Small intestine (tissue), 7 donors: ENCODE measurements around the gene BCAS3. TPM values are rescaled to one million over a fixed set of nuclear protein-coding genes. Genes with fewer than 3 reads are reported as not detected.

Experiments used
- DNase-seq, 2 donors: peaks; one replicate each; pipeline versions ENCODE4 v3.0.0 to v3.0.0-alpha.2; 2013
- FAIRE-seq: peaks from 2 replicates; lab custom pipeline; 2012; peaks lifted over from hg19 to GRCh38; lab: Jason Lieb, UNC
- H3K27ac ChIP-seq, 3 donors: one replicate each; pipeline ENCODE4 v1.5.1; 2013; ENCODE audit warnings: low read length in 2 of 3, mild to moderate bottlenecking in 2 of 3, control low read depth in 1 of 3, inconsistent platforms in 1 of 3, low read depth in 1 of 3, moderate library complexity in 1 of 3
- H3K27me3 ChIP-seq, 3 donors: one replicate each; pipeline ENCODE4 v1.6.1; 2013; ENCODE audit warnings: low read length in 3 of 3, inconsistent platforms in 1 of 3; ENCODE audit not compliant: control insufficient read depth in 3 of 3, insufficient read depth in 3 of 3
- H3K36me3 ChIP-seq, 3 donors: one replicate each; pipeline ENCODE4 v1.6.1; 2013; ENCODE audit warnings: low read length in 3 of 3, inconsistent platforms in 1 of 3, low read depth in 1 of 3, mild to moderate bottlenecking in 1 of 3, moderate library complexity in 1 of 3; ENCODE audit not compliant: control insufficient read depth in 3 of 3, insufficient read depth in 2 of 3
- H3K4me1 ChIP-seq, 3 donors: one replicate each; pipeline ENCODE4 v1.6.1; 2013; ENCODE audit warnings: low read length in 2 of 3, inconsistent platforms in 1 of 3, low read depth in 1 of 3, mild to moderate bottlenecking in 1 of 3, moderate library complexity in 1 of 3; ENCODE audit not compliant: control insufficient read depth in 3 of 3, insufficient read depth in 2 of 3
- H3K4me3 ChIP-seq, 3 donors: one replicate each; pipeline ENCODE4 v1.5.1; 2013; ENCODE audit warnings: low read length in 3 of 3, control low read depth in 1 of 3, inconsistent platforms in 1 of 3, low read depth in 1 of 3, mild to moderate bottlenecking in 1 of 3, moderate library complexity in 1 of 3
- H3K9me3 ChIP-seq, 2 donors: one replicate each; pipeline ENCODE4 v1.6.1; 2013; ENCODE audit warnings: low read depth in 1 of 2, low read length in 1 of 2; ENCODE audit not compliant: control insufficient read depth in 2 of 2, insufficient read depth in 1 of 2
- WGBS, 3 donors: extraction: QIAGEN DNeasy Blood & Tissue Kit; methylation state at CpG; one replicate each; pipeline ENCODE4 v1.1.7; 2013; 5-methylcytosine and 5-hydroxymethylcytosine counted together
- polyA plus RNA-seq, 4 donors: library from polyadenylated mRNA; stranded (reverse) in 3 of 4; unstranded in 1 of 4; fragments of 200-250 nt in 3 of 4; fragments of 120-200 nt in 1 of 4; gene quantifications; one replicate each; pipeline versions ENCODE4 v1.2.1 to v1.2.3, GENCODE V29; 2013
- donor health status: healthy with polysubstance abuse.
- donor health status: control.
- donor health status: control.
- donor health status: Bipolar disorder and iron deficiency.
- donor health status: healthy.

Gene BCAS3
- polyA plus RNA-seq, 4 donors: 4.4 to 10.5 (median 4.8) TPM

DNA sequence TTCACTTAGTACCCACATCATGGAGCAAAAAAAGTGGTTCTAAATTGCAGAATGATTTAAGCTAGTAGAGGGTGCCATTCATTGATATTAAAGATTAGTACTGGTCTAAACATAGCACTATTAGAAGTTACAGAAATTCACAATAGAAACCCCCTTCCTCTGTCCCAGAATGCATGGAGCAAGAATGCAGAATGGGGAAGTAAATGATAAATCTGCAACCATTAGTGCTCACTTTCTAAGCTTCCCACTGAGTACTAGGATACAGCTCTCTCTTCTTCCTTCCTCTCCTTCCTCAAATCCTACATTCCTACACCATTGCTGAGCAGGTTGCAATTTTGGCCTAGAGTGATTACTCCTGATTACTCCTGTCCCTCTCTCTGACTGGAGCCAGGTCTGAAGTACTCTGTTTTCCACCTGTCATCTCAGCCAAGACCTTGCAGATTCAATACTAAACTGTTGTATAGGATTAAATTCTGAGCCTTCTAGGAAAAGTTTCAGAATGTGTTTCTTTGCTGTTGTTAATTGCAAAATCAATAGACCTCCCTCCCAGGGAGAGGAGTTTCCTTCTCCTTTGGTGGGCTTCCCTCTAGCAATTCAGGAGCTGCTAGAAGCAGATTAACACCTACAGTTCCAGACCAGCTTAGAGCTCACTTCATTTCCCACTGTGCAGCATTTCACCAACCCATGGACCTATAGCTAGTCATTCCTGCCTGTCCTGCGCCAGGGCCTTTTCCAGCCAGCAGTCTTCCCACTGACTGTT, 556.5 kb downstream of the BCAS3 start:
- Histone ChIP-seq H3K4me3 (no peak overlapping the region), H3K4me1 (no peaks in the 10 kb centered on the region), H3K27ac (no peak overlapping the region), H3K36me3 (no peaks in the 10 kb centered on the region), H3K27me3 (no peaks in the 10 kb centered on the region), H3K9me3 (peaks cover 0 to 7% of the 10 kb centered on the region in 2 donors)
- DNase-seq: no peak
- 94 to 100% (median 99%) methylated on average over 1 of the region's 1 CpG for WGBS, 3 donors
- FAIRE-seq: no peak

DNA sequence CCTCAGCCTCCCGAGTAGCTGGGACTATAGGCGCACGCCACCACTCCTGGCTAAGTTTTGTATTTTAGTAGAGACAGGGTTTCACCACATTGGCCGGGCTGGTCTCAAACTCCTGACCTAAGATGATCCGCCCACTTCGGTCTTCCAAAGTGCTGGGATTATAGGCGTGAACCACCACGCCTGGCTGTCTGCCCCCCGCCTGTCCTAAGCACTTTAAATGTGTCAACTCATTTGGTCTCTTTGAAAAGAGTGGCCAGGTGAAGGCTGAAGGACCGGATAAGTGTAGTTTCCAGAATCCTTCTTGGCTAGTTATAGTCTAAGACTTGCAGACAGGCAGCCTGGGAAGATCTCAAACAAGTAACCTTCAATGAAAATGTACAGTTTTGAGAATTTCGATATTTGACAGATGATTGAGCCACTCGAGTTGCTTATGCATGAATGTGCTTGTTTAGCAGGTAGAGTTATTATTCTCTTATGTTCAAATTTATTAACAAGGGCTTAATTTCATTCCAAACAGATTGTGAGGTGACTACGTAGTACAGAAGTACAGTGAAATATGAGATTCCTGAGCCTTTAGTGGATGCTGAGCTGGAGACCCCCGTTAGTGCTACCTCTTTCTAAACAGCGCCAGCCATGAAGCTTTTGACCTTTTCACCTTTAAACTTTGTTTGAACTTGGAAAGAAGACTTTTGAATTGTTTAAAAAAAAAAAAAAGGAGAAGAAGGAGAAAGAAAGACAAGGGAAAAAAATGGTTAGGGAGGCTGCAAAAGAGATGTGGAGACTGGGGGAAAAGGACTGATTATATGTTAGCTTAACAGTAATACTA, 557.6 kb downstream of the BCAS3 start:
- no peak overlapping the region for H3K4me3 ChIP-seq
- peak overlapping the region in 1 of 3 donors; percentile 39 for H3K27ac ChIP-seq
- FAIRE-seq (no peak), DNase-seq (no peak)
- 77 to 83% (median 82%) methylated on average over 15 of the region's 15 CpGs for WGBS, 3 donors
- H3K4me1 ChIP-seq: no peaks in the 10 kb centered on the region
- H3K9me3 ChIP-seq: peaks cover 0 to 7% of the 10 kb centered on the region in 2 donors
- H3K27me3 ChIP-seq: no peaks in the 10 kb centered on the region
- no peaks in the 10 kb centered on the region for H3K36me3 ChIP-seq

DNA sequence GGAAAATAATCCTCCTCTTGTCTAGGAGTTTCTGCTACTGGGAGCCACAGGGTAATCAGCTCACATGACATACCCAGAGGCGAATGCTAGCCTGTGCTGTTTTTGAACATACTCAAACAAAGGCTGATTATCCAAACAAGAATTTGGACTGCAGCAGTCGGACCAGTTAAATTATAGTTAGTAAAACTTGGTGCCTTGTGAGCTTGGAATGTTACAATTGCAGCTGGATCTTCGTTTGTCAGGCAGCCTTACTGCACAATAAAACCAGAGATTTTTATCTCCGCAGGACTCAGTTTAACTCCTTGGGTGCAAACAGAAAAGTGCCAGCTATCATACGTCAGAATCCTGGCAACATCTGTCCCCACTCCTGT, 558.2 kb downstream of the BCAS3 start:
- Histone ChIP-seq H3K36me3 (no peaks in the 10 kb centered on the region), H3K27ac (no peak overlapping the region), H3K9me3 (peaks cover 0 to 7% of the 10 kb centered on the region in 2 donors), H3K27me3 (no peaks in the 10 kb centered on the region), H3K4me3 (no peak overlapping the region), H3K4me1 (no peaks in the 10 kb centered on the region)
- no peak for FAIRE-seq
- 43 to 50% (median 45%) methylated on average over 5 of the region's 5 CpGs for WGBS, 3 donors
- DNase-seq: no peak

DNA sequence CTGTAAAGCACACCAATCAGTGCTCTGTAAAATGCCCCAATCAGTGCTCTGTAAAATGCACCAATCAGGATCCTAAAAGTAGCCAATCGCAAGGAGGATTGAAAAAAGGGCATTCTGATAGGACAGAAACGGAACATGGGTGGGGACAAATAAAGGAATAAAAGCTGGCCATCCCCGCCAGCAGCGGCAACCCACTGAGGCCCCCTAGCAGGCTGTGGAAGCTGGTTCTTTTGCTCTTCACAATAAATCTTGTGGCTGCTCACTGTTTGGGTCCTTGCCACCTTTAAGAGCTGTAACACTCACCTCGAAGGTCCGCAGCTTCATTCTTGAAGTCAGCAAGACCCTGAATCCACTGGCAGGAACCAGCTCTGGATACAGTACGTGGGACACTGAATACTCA, 559.6 kb downstream of the BCAS3 start:
- FAIRE-seq (no peak), DNase-seq (no peak)
- Histone ChIP-seq H3K9me3 (peaks cover 0 to 7% of the 10 kb centered on the region in 2 donors), H3K4me3 (no peak overlapping the region), H3K27me3 (no peaks in the 10 kb centered on the region), H3K27ac (no peak overlapping the region), H3K4me1 (no peaks in the 10 kb centered on the region), H3K36me3 (no peaks in the 10 kb centered on the region)
- 96 to 97% (median 96%) methylated on average over 7 of the region's 7 CpGs for WGBS, 3 donors

DNA sequence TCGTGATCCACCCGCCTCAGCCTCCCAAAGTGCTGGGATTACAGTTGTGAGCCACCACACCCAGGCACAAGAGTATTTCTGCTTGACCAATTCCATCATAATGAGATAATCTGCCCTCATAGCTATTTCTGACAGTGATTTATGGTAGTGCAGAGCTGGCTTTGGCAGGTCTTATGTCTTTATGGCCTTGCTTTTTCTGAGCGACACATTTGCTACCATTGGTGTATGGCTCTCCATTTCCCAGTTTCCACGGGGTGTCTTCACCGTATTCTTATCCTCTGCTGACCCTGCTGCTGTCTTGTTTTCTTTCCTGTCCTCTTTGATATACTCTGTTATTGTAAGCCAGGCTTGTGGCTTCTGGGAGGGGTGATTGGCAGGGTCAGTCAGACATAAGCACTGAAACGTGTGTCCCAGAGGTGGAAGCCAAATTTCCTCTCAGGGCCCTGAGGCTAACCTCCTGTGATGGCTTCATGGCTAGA, 560.8 kb downstream of the BCAS3 start:
- FAIRE-seq: no peak
- Histone ChIP-seq H3K4me3 (no peak overlapping the region), H3K36me3 (no peaks in the 10 kb centered on the region), H3K27me3 (no peaks in the 10 kb centered on the region), H3K27ac (no peak overlapping the region), H3K4me1 (no peaks in the 10 kb centered on the region), H3K9me3 (peaks cover 0 to 7% of the 10 kb centered on the region in 2 donors)
- no peak for DNase-seq
- WGBS, 3 donors: 72 to 84% (median 78%) methylated on average over 6 of the region's 6 CpGs

DNA sequence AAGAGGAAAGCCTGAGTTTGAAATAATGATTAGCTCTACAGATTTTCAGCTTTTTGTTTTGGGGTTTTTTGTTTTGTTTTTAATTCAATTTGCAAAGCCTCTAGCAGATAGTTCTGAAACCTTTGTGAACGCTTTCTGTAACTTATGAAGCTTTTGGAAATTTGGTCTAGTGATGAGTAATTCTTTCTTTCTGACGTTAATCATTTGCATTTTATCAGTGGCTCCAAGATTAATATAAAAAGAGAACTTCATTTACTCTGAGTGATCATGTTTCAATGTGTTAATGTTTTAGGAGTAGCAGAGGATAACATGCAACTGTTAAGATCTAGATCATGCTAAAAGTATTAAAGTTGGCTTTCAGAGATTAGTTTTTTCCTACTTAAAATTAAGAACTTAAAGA, 561.7 kb downstream of the BCAS3 start:
- Histone ChIP-seq H3K4me1 (no peaks in the 10 kb centered on the region), H3K9me3 (peaks cover 0 to 7% of the 10 kb centered on the region in 2 donors), H3K27me3 (no peaks in the 10 kb centered on the region), H3K36me3 (no peaks in the 10 kb centered on the region), H3K4me3 (no peak overlapping the region), H3K27ac (no peak overlapping the region)
- DNase-seq (no peak), FAIRE-seq (no peak)
- 16 to 38% (median 24%) methylated on average over 2 of the region's 2 CpGs for WGBS, 3 donors

DNA sequence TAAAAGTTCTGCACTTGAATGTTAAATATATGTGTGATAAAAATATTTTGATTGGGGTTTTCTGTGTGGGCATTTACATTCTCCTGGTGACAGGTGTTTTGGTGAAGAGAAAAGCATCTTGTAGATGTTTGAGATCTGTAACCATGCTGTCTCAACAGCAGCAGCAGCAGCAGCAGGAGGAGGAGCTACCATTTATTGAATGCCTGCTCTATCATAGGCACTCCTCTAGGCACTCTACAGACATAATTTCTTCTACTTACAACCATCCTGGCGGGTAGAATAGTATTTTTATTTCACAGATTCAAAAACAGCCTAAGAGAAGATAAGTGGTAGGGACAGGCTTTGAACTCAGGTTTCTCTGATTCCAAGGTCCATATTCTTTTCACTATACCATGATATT, 562.3 kb downstream of the BCAS3 start:
- DNase-seq (no peak), FAIRE-seq (no peak)
- Histone ChIP-seq H3K4me3 (no peak overlapping the region), H3K4me1 (no peaks in the 10 kb centered on the region), H3K27me3 (no peaks in the 10 kb centered on the region), H3K9me3 (peaks cover 0 to 7% of the 10 kb centered on the region in 2 donors), H3K27ac (no peak overlapping the region), H3K36me3 (no peaks in the 10 kb centered on the region)
- 21 to 62% (median 52%) methylated on average over 1 of the region's 1 CpG for WGBS, 3 donors

DNA sequence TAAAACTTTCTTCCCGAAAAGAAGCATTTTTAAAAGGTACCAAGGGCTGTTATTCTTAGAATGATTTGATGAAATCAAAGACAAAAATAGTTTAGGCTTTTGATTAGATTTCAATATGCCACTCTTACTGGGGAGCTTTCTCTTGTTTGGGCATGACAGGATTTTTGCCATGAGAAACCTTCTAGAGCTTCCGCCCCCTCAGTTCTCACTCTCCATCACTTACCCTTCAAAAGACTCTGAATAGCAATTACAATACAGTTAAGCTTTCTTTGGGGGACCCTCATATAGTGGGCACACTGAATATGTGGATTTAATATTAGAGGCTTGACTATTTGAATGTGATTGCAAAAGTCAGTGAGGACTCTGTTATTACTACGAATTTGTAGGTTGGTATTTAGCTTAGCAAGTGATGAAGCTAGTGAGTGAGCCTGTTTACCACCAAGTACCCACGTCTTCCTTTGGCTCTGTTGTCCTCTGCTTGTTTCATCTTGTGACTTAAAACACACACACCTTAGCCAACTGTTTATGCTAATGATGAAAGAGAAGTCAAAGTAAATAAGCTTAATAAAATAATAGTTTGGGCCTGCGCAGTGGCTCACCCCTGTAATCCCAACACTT, 563.3 kb downstream of the BCAS3 start:
- no peaks in the 10 kb centered on the region for H3K36me3 ChIP-seq
- no peaks in the 10 kb centered on the region for H3K27me3 ChIP-seq
- peaks cover 0 to 7% of the 10 kb centered on the region in 2 donors for H3K9me3 ChIP-seq
- no peaks in the 10 kb centered on the region for H3K4me1 ChIP-seq
- 85 to 93% (median 92%) methylated on average over 5 of the region's 5 CpGs for WGBS, 3 donors
- no peak for DNase-seq
- H3K27ac ChIP-seq: no peak overlapping the region
- no peak for FAIRE-seq
- H3K4me3 ChIP-seq: no peak overlapping the region
